CD14-positive monocyte (primary cell): ENCODE results near the gene C12orf54. TPM values are rescaled to one million over a fixed set of nuclear protein-coding genes. Genes with fewer than 3 reads are reported as not detected.
A peak's percentile ranks its signal among the peaks of the same experiment; 100 is the strongest.

Experiments used
- DNase-seq, 3 donors: peaks; one replicate each; pipeline ENCODE4 v3.0.0-alpha.2; 2011 to 2022
- H2AFZ ChIP-seq: 2 replicates; pipeline ENCODE4 v1.6.0; 2012; ENCODE audit warnings: mild to moderate bottlenecking, low read depth, low read length, inconsistent platforms; ENCODE audit not compliant: insufficient read depth, poor library complexity, severe bottlenecking
- H3K27ac ChIP-seq, 2 donors: 1 replicate in 1 of 2; 2 replicates in 1 of 2; pipeline ENCODE4 v1.5.1; 2012 to 2013; ENCODE audit warnings: low read length in 2 of 2, control low read depth in 1 of 2, inconsistent platforms in 1 of 2, low read depth in 1 of 2, mild to moderate bottlenecking in 1 of 2
- H3K27me3 ChIP-seq, 2 donors: one replicate each; pipeline versions ENCODE4 v1.6.0 to v1.6.1; 2011 to 2013; ENCODE audit warnings: low read length in 2 of 2; ENCODE audit not compliant: control insufficient read depth in 2 of 2, insufficient read depth in 2 of 2
- H3K36me3 ChIP-seq, 2 donors: replicated peaks in 1 of 2; 1 replicate in 1 of 2; 2 replicates in 1 of 2; pipeline versions ENCODE4 v1.5.1 to v1.6.1; 2012 to 2013; ENCODE audit warnings: low read length in 2 of 2, control low read depth in 1 of 2, inconsistent platforms in 1 of 2, mild to moderate bottlenecking in 1 of 2; ENCODE audit not compliant: insufficient read depth in 2 of 2, control insufficient read depth in 1 of 2
- H3K4me1 ChIP-seq, 2 donors: 1 replicate in 1 of 2; 2 replicates in 1 of 2; pipeline versions ENCODE4 v1.5.1 to v1.6.1; 2012 to 2013; ENCODE audit warnings: low read length in 2 of 2, control low read depth in 1 of 2, inconsistent platforms in 1 of 2, mild to moderate bottlenecking in 1 of 2, moderate library complexity in 1 of 2; ENCODE audit not compliant: insufficient read depth in 2 of 2, control insufficient read depth in 1 of 2
- H3K4me2 ChIP-seq: replicated peaks from 2 replicates; pipeline ENCODE3; 2012; ENCODE audit warnings: low read length, moderate library complexity, mild to moderate bottlenecking; ENCODE audit not compliant: poor library complexity, severe bottlenecking; ENCODE audit errors: extremely low read depth
- H3K4me3 ChIP-seq, 3 experiments: fragments of 200-600 bp in 1 of 3; sonication (generic) in 1 of 3; replicated peaks in 1 of 3; 1 replicate in 2 of 3; 2 replicates in 1 of 3; pipeline ENCODE4 v1.5.1; 2011 to 2013; ENCODE audit warnings: low read length in 3 of 3, mild to moderate bottlenecking in 3 of 3, control low read depth in 2 of 3, low read depth in 2 of 3, inconsistent platforms in 1 of 3, moderate library complexity in 1 of 3
- H3K79me2 ChIP-seq: 2 replicates; pipeline ENCODE4 v1.6.0; 2012; ENCODE audit warnings: mild to moderate bottlenecking, control low read depth, inconsistent platforms, low read length, moderate library complexity; ENCODE audit not compliant: insufficient read depth
- H3K9ac ChIP-seq: 2 replicates; pipeline ENCODE4 v1.6.0; 2017; ENCODE audit warnings: low read length, mild to moderate bottlenecking; ENCODE audit not compliant: insufficient read depth, poor library complexity, severe bottlenecking
- H3K9me3 ChIP-seq, 2 donors: replicated peaks in 1 of 2; 1 replicate in 1 of 2; 2 replicates in 1 of 2; pipeline versions ENCODE4 v1.5.1 to v1.6.1; 2012 to 2013; ENCODE audit warnings: low read length in 2 of 2, control low read depth in 1 of 2; ENCODE audit not compliant: control insufficient read depth in 1 of 2, insufficient read depth in 1 of 2
- H4K20me1 ChIP-seq: 2 replicates; pipeline ENCODE4 v1.6.0; 2012; ENCODE audit warnings: mild to moderate bottlenecking, low read length, control low read depth, moderate library complexity; ENCODE audit not compliant: insufficient read depth
- H3K27ac Mint-ChIP-seq, 7 donors: one replicate each; pipeline ENCODE4 v1.8.0; 2020; ENCODE audit warnings: mild to moderate bottlenecking in 7 of 7, mixed read lengths in 7 of 7, moderate library complexity in 6 of 7, inconsistent platforms in 2 of 7
- H3K27me3 Mint-ChIP-seq, 3 donors: one replicate each; pipeline ENCODE4 v1.8.0; 2021 to 2022; ENCODE audit warnings: low read depth in 3 of 3, mild to moderate bottlenecking in 3 of 3, mixed read lengths in 3 of 3, moderate library complexity in 3 of 3, inconsistent platforms in 1 of 3
- H3K36me3 Mint-ChIP-seq, 2 donors: one replicate each; pipeline ENCODE4 v1.8.0; 2020; ENCODE audit warnings: mixed read lengths in 2 of 2, inconsistent platforms in 1 of 2, mild to moderate bottlenecking in 1 of 2
- H3K4me1 Mint-ChIP-seq: one replicate; pipeline ENCODE4 v1.8.0; 2020; ENCODE audit warnings: mild to moderate bottlenecking, mixed read lengths
- H3K4me3 Mint-ChIP-seq, 2 donors: one replicate each; pipeline ENCODE4 v1.8.0; 2020; ENCODE audit warnings: mild to moderate bottlenecking in 2 of 2, mixed read lengths in 2 of 2, moderate library complexity in 1 of 2
- H3K9me3 Mint-ChIP-seq, 7 donors: one replicate each; pipeline ENCODE4 v1.8.0; 2020 to 2022; ENCODE audit warnings: mixed read lengths in 7 of 7, mild to moderate bottlenecking in 6 of 7, moderate library complexity in 6 of 7, inconsistent platforms in 2 of 7
- CTCF ChIP-seq: fragments of 200-600 bp; IDR thresholded peaks from one replicate; pipeline ENCODE4 v1.8.0; 2022; ENCODE audit warnings: antibody characterized with exemption, mild to moderate bottlenecking
- WGBS: methylation state at CpG from one replicate; pipeline ENCODE4 v1.1.5; 2013; ENCODE audit warnings: missing lambda C conversion rate; ENCODE audit not compliant: insufficient coverage; 5-methylcytosine and 5-hydroxymethylcytosine counted together
- intact Hi-C, 2 donors: fragments of 100-400 bp; cut with micrococcal nuclease; formaldehyde crosslinking; loops; one replicate each; pipeline versions ENCODE4 v1.15.0 to v1.15.1; 2023
- polyA plus RNA-seq, 3 donors: library from polyadenylated mRNA; depleted of rRNA in 1 of 3; unstranded in 2 of 3; stranded (reverse) in 1 of 3; fragments of 300-500 nt in 2 of 3; fragments of >200 nt in 1 of 3; fragmentation: Illumina TruSeq in 2 of 3; gene quantifications; 1 replicate in 2 of 3; 2 replicates in 1 of 3; pipeline ENCODE4 v1.2.3, GENCODE V29; 2012 to 2021

The C12orf54 gene
- polyA plus RNA-seq, 3 donors: not detected

- Histone ChIP-seq H3K27ac (no peak overlapping the region), H3K79me2 (no peaks in the 10 kb centered on the region), H3K9me3 (peaks cover 3 to 4% of the 10 kb centered on the region in 2 donors), H3K4me1 (peaks cover 0 to 7% of the 10 kb centered on the region in 2 donors), H3K36me3 (no peaks in the 10 kb centered on the region), H3K4me3 (no peak overlapping the region), H3K27me3 (no peaks in the 10 kb centered on the region), H3K4me2 (no peak overlapping the region), H2AFZ (no peak overlapping the region), H4K20me1 (no peaks in the 10 kb centered on the region), H3K9ac (no peak overlapping the region)
- intact Hi-C loops: no loop called here
- Mint-ChIP-seq H3K9me3 (peaks cover 0 to 16% (median 7%) of the 10 kb centered on the region in 7 donors), H3K27me3 (peaks cover 2 to 13% (median 7%) of the 10 kb centered on the region in 3 donors), H3K4me1 (peaks cover 12% of the 10 kb centered on the region), H3K27ac (peak overlapping the region in 1 of 7 donors; percentile 37), H3K36me3 (no peaks in the 10 kb centered on the region), H3K4me3 (no peak overlapping the region)
- no peak for DNase-seq
- WGBS: no CpG with 5 or more reads among the region's 3 CpGs
- no peak for TF ChIP-seq CTCF
These were observed 36.8 kb upstream of the C12orf54 start for GRCh38 chr12:48445538-48445937.

GRCh38 chr12:48446161-48446776 lies 36.0 kb upstream of the C12orf54 start:
- Histone ChIP-seq H3K9ac (no peak overlapping the region), H3K27ac (no peak overlapping the region), H3K4me3 (no peak overlapping the region), H3K27me3 (no peaks in the 10 kb centered on the region), H3K36me3 (no peaks in the 10 kb centered on the region), H3K9me3 (peaks cover 3 to 4% of the 10 kb centered on the region in 2 donors), H2AFZ (no peak overlapping the region), H4K20me1 (no peaks in the 10 kb centered on the region), H3K4me1 (peaks cover 0 to 7% of the 10 kb centered on the region in 2 donors), H3K4me2 (no peak overlapping the region), H3K79me2 (no peaks in the 10 kb centered on the region)
- Mint-ChIP-seq H3K36me3 (no peaks in the 10 kb centered on the region), H3K27ac (peak overlapping the region in 1 of 7 donors; percentile 42), H3K4me3 (peak overlapping the region in 1 of 2 donors; percentile 10), H3K9me3 (peaks cover 0 to 16% (median 7%) of the 10 kb centered on the region in 7 donors), H3K27me3 (peaks cover 2 to 11% (median 6%) of the 10 kb centered on the region in 3 donors), H3K4me1 (peaks cover 12% of the 10 kb centered on the region)
- TF ChIP-seq CTCF: no peak
- DNase-seq: no peak
- WGBS: 60% methylated on average over 1 of the region's 4 CpGs
- intact Hi-C loops: no loop called here
